ENCODE data around the gene RER1. TPM values are rescaled to one million over a fixed set of nuclear protein-coding genes. Genes with fewer than 3 reads are reported as not detected.

Gene RER1
- total RNA-seq, 1 donor from 2014 or later, result 105 TPM

- intact Hi-C loops (cut with micrococcal nuclease), result no loop called here
- Mint-ChIP-seq H3K9me3 (no peaks in the 10 kb centered on the region), H3K4me1 (peaks cover 35% of the 10 kb centered on the region), H3K36me3 (ENCODE audit: low read depth) (no peaks in the 10 kb centered on the region), H3K27ac (peak overlapping the region; percentile 70), H3K4me3 (peak overlapping the region; percentile 77), H3K27me3 (no peaks in the 10 kb centered on the region)
- TF ChIP-seq CTCF (IDR thresholded peaks at IDR 0.05), result no peak
- DNase-seq, result no peak
- POLR2A ChIA-PET, result interaction anchor here (0.6 to 3.2 kb wide), 2 partner anchors 217 to 222 kb away, joined by 4 to 9 read pairs; partner anchors contain the start of gene FAAP20
- CTCF ChIA-PET, result interaction anchor here (1.0 kb wide), 1 partner anchor 131 kb away, joined by 3 read pairs; no protein-coding TSS in a partner anchor
- no peak for ATAC-seq (ENCODE audit: low read depth)
These were observed 25.6 kb downstream of the RER1 start for GRCh38 chr1:2417083-2417832.

GRCh38 chr1:2417833-2418225 is 26.2 kb downstream of the RER1 start:
- no peak overlapping the region for H3K27ac Mint-ChIP-seq
- H3K4me3 Mint-ChIP-seq, result no peak overlapping the region

GRCh38 chr1:2418791-2419320 is 27.2 kb downstream of the RER1 start:
- Mint-ChIP-seq H3K4me3 (no peak overlapping the region), H3K27me3 (no peaks in the 10 kb centered on the region), H3K9me3 (peaks cover 3% of the 10 kb centered on the region), H3K36me3 (ENCODE audit: low read depth) (no peaks in the 10 kb centered on the region), H3K4me1 (peaks cover 32% of the 10 kb centered on the region), H3K27ac (no peak overlapping the region)
- CTCF ChIA-PET, result no interaction called here
- POLR2A ChIA-PET, result interaction anchor here (1.4 kb wide), 1 partner anchor 119 kb away, joined by 5 read pairs; no protein-coding TSS in a partner anchor
- DNase-seq, result no peak
- intact Hi-C loops (cut with micrococcal nuclease), result no loop called here
- no peak for ATAC-seq (ENCODE audit: low read depth)
- TF ChIP-seq CTCF (IDR thresholded peaks at IDR 0.05), result no peak

More at GRCh38 chr1:2417833-2418225, 26.2 kb downstream of the RER1 start:
- no peak for DNase-seq
- intact Hi-C loops (cut with micrococcal nuclease), result no loop called here
- ChIA-PET POLR2A (interaction anchor here (0.6 kb wide), 1 partner anchor 217 kb away, joined by 4 read pairs; no protein-coding TSS in a partner anchor), CTCF (interaction anchor here (1.0 kb wide), 1 partner anchor 130 kb away, joined by 3 read pairs; no protein-coding TSS in a partner anchor)
- Mint-ChIP-seq H3K27me3 (no peaks in the 10 kb centered on the region), H3K4me1 (peaks cover 33% of the 10 kb centered on the region), H3K36me3 (ENCODE audit: low read depth) (no peaks in the 10 kb centered on the region), H3K9me3 (peaks cover under 1% of the 10 kb centered on the region)
- no peak for ATAC-seq (ENCODE audit: low read depth)
- no peak for TF ChIP-seq CTCF (IDR thresholded peaks at IDR 0.05)

GRCh38 chr1:2419416-2419815 is 27.8 kb downstream of the RER1 start:
- Mint-ChIP-seq H3K4me3 (no peak overlapping the region), H3K36me3 (ENCODE audit: low read depth) (no peaks in the 10 kb centered on the region), H3K4me1 (peaks cover 27% of the 10 kb centered on the region), H3K27me3 (no peaks in the 10 kb centered on the region), H3K9me3 (peaks cover 3% of the 10 kb centered on the region), H3K27ac (no peak overlapping the region)
- no peak for TF ChIP-seq CTCF (IDR thresholded peaks at IDR 0.05)
- ChIA-PET POLR2A (interaction anchor here (1.4 kb wide), 1 partner anchor 118 kb away, joined by 5 read pairs; no protein-coding TSS in a partner anchor), CTCF (interaction anchor here (0.9 kb wide), 1 partner anchor 367 kb away, joined by 3 read pairs; no protein-coding TSS in a partner anchor)
- intact Hi-C loops (cut with micrococcal nuclease), result no loop called here
- no peak for DNase-seq
- no peak for ATAC-seq (ENCODE audit: low read depth)

- no peak for ATAC-seq (ENCODE audit: low read depth)
- Mint-ChIP-seq H3K27ac (no peak overlapping the region), H3K4me1 (no peaks in the 10 kb centered on the region), H3K9me3 (peaks cover 3% of the 10 kb centered on the region), H3K4me3 (no peak overlapping the region), H3K36me3 (ENCODE audit: low read depth) (no peaks in the 10 kb centered on the region), H3K27me3 (no peaks in the 10 kb centered on the region)
- ChIA-PET CTCF (no interaction called here), POLR2A (interaction anchor here (0.6 kb wide), 1 partner anchor 122 kb away, joined by 3 read pairs; no protein-coding TSS in a partner anchor)
- no peak for TF ChIP-seq CTCF (IDR thresholded peaks at IDR 0.05)
- DNase-seq, result no peak
- intact Hi-C loops (cut with micrococcal nuclease), result no loop called here
These were observed 30.9 kb downstream of the RER1 start for GRCh38 chr1:2422523-2422922.
